ENCODE data around the gene CDON.

Gene CDON

DNA sequence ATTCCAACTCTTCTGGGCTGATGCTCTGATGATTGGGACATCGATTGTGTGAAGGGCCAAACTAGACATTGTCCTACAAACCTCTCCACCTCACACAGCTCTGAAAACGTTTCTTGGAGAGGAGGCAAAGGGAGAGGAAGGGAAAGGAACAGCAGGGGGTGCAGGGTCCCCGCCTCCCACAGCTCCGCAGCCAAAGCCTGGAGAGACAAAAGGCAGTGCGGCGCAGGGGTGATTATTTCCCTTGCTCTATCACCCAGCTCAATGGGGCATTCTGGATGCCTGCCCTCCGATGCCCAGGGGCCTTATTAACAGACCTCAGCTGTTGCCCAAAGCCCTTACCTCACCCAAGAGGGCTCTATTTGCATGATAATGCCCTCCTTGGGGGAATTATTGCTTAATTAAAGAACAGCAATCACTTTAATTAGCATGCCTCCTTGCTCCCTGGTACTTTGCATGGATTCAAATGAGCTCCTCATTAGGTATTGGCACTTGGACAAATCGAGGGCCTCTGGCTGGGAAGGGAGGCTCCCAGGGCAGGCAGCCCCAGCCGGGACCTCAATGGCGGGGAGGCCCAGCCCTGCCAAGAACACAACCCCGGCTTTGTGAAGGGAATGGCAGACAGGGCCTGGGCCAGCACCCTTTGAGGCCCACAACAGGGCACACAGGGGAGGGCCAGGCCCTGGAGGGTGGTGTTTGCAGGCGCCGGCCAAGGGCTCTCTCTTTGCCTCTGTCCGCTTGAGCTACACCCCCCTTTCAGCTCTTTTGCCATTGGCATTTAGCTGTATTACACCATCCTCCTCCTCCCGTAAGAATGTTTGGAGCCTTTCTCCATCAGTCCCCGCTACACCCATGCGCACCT, 19.8 kb upstream of the CDON start:
- no peak for DNase-seq

- no peak for DNase-seq
Measured at GRCh38 chr11:126081915-126082250, 19.2 kb upstream of the CDON start.

DNA sequence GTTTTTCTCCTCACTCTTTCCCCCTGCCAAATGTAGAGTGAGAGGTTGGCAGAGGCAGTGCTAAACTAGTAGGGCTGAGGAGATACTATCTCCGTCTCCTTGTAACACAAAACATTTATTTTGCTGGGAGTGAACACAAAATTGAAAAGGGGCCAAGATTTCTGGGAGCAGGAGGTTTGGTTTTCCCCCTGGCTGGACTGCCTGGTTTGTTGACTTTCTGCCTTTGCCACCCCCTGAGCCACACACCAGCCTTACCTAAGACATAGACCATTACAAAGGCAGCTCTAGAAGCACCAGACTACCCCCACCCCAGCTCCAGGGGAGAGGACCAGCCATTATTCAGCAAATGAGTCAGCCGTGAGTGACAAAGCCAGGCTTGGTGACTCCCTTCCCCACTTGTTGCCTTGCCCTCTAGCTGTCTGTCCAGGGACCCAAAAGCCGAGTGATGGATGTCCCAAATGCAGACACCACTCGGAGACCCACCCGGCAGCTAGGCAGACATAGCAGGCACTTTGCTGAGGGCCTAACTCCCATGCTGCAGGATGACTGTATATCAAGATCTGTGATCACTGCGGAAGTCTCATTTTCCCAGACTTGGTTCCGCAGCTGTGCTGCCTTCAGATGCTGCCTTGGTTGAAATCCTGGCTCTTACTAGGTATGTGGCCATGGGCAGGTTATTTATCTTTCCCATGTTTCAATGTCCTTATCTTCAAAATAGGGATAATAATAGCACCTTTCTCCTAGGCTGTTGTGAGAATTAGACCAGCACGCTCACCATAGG, 17.7 kb upstream of the CDON start:
- no peak for DNase-seq

GRCh38 chr11:126079621-126080124, 17.0 kb upstream of the CDON start:
- no peak for DNase-seq

GRCh38 chr11:126076641-126077040, 14.0 kb upstream of the CDON start:
- no peak for DNase-seq

- DNase-seq: no peak
Measured at GRCh38 chr11:126072801-126073594, 10.3 kb upstream of the CDON start.

DNA sequence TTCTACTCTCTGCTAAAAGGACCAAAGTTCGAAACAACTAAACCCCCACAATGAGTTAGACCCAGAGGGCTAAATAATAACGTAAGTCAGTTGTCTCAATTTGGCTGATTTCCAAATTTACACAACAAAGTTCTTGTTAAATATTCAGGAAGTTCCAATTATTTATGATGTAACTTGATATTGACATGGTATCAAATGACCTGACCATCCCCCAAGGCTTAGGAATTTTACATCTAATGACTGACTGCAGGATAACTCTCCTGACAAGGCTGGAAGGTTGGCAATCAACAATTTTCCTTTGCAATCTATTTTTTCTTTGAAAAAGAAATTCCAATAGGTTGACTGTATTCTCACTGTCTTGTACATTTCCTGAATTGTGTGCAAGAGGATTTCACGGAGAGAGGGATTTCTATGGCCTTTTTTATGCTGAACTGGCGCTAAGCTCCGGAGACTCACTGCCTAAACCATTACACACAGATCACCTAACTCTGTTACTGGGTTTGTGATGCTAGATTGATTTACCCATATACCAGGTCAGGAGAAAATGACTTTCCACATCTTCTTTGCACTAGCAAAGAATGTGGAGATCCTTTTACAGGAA, 9.6 kb upstream of the CDON start:
- no peak for DNase-seq

DNA sequence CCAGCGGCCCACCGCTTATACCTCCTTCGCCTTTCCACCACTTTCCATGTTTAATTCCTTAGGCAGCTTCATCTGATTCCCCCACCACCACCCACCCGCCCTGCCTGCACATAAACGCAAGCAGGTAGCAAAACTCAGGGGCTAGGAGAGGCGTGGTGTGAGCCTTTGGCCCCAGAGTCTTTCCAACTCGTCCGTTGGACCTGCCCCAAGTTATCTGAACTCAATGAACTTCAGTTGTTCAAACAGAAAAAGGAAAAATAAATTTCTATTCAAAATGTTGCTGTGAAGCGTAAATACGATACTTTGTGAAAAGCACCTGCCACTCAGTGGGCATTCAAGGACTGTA, 814 bp upstream of the CDON start:
- no peak for DNase-seq

DNA sequence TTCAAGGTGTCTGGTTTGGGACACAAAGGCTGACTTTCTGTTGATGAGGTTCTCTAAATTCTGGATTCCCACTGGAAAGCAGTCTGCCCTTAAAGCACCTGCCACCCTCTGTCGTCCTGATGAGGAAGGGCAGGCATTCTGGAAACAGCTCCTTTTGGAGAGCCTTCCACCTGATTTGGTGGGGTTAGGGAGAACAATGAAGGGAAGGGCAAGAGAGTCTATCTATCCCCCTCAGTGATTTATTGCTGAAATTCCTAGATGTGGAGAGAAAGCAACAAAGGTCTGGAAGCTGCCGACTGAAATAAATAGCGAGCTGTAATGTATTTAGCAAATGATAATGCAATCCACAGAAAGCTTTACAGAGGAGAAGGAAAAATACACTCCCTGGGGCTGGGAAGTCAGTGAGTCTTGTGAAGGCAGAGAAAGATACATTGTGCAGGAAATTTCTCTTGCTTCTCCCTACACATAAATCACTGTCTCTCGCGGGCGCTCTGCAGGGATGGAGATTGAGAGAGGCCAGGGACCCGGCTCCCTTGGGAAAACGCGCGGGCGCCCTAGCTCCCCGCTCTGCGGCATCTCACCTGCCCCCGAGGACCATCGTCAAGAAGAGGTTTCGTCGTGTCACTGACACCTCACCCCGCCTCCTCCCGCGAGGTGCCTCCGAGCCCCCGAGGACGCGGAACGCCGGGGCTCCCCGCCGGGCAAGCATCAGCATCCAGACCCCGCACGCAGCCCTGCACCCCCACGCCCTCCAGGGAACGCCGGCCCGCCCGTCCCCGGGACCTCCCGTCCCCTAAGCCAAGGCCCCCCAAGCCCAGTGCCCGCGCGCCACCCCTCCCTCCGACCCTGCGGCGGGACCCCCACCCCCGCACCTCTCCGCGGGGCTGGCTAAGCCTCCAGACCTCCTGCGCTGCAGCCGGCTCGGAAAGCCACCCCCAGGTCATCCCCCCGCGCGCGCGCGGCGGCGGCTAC, 673 bp downstream of the CDON start:
- DNase-seq: peak in 1 of 3 donors; percentile 8

- DNase-seq: no peak
Measured at GRCh38 chr11:126060757-126061171, 1.9 kb downstream of the CDON start.

DNA sequence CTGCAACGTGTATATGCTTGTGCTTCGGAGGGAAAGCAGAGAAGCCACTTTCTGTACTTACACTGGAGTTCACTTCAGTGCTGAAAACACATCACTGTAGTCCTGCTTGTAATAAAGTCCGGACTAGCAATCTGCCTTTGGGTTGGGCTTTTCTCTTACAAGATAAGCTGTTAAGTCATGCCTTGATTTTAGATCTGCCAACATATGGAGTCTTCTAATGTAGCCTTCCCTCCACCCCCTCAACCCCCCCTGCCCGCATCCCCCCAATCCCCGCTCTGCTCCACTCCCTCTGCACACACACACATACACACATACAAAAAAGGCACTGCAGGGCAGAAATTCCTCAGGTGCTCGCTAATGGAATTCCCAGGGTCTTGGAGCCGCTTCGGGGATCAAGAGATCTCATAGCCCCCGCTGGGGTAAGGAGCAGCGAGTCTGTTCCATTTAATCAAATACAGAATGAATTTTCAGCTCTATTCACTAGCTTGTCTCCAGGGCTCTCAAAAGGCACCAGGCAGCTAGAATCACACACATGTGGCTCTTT, 3.4 kb downstream of the CDON start:
- DNase-seq: no peak

GRCh38 chr11:126058105-126058874, 4.4 kb downstream of the CDON start:
- no peak for DNase-seq

DNA sequence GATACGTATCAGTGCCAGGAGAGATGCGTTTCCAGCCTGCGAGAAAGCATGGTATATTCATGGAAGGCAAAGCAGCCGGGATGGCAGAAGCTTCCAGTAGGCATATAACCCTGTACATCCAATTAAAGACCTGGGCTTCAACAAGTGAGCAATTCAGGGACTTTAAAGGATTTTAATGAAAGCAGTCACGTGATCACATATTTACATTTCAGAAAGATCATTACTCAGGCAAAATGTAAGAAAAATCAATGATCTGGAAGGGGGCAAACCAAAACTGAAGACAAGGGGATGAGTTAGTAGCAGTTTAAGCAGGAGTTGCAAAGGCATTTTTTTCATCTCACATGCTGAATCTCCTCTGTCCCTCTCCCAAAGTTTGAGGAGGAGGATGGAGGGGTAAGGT, 7.8 kb downstream of the CDON start:
- DNase-seq: no peak

GRCh38 chr11:126054408-126054807, 8.3 kb downstream of the CDON start:
- DNase-seq: no peak

GRCh38 chr11:126053415-126054286, 9.0 kb downstream of the CDON start:
- no peak for DNase-seq

- DNase-seq: no peak
Measured at GRCh38 chr11:126051117-126051516, 11.5 kb downstream of the CDON start.

- DNase-seq: no peak
Measured at GRCh38 chr11:126049159-126049558, 13.5 kb downstream of the CDON start.

DNA sequence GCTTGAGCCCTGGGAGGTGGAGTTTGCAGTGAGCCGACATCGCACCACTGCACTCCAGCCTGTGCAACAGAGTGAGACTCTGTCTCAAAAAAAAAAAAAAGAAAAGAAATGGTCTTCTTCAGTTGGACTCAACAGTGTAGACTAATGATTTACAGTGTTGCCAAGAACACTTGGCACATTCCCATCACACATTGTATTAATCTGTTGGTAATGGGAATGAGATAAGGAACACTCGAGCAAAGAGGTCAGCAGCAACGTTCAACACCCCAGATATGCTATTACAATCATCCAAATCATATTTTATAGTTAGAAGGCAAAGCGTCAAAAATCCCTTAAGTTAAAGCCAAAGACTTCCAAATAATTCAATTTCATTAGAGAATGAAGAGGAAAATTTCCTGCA, 14.5 kb downstream of the CDON start:
- DNase-seq: no peak

GRCh38 chr11:126046570-126047195, 16.0 kb downstream of the CDON start:
- DNase-seq: no peak
